LNCAP (cell line): Measurements from ENCODE around the gene PRTG.

ENCODE experiments used
- CTCF ChIP-seq: fragments of 450-650 bp; IDR thresholded peaks from 2 replicates; pipeline ENCODE4 v1.5.1; 2017; ENCODE audit warnings: mild to moderate bottlenecking

Gene PRTG

GRCh38 chr15:55721554-55722185 lies 21.3 kb downstream of the PRTG start:
- TF ChIP-seq CTCF, result no peak

DNA sequence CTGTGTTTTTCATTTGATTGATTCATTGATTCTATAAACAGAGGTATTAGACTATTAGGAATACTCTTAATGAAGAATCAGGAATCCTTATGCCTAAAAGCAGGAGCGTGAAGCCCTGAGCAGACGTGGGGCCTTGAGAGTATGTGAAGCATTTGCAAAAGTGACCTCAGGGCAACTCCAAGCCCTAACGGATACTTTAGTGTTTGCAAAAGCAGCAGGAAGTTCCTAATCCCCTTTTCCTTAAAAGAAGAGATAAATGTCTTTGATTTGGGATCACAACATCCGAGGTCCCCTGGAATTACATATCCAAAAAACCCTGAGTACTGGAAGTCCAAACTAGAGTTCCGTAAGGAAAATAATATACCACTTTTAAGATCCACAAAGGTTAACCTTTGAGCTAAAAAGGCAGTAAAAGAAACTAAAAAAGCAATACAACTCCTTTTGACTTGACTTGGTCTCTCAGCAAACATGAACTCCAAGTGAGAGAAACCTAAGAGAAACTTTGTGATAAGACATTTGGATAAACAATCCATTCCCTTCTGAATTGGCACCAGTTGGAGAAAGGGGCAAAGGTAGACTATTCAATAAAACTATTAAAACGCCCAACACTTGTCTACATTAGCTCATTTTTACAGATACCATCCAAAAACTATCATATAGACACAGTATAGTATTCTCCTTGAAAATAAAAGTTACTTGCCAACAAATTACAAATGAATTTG lies 27.4 kb downstream of the PRTG start:
- TF ChIP-seq CTCF, result no peak

- no peak for TF ChIP-seq CTCF
Measured at GRCh38 chr15:55714064-55714463, 28.9 kb downstream of the PRTG start.

DNA sequence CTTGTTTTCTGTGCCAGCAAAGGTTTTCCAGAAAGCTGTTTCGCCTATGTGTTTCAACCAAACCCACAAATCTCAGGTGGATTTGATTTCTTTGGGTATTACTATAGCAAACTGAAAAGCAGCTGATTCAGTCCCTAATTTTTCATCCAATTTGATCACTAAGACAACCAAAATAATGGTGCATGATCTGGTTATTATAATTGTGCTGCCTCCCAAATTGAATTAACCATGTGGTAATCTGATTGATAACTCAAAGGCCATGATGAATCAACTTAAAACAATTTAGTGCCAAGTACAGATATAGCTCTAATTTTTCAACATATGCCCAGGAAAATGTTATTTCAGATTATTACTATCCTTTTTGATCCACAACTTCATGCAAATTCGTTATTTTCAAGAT lies 30.6 kb downstream of the PRTG start:
- TF ChIP-seq CTCF, result no peak

DNA sequence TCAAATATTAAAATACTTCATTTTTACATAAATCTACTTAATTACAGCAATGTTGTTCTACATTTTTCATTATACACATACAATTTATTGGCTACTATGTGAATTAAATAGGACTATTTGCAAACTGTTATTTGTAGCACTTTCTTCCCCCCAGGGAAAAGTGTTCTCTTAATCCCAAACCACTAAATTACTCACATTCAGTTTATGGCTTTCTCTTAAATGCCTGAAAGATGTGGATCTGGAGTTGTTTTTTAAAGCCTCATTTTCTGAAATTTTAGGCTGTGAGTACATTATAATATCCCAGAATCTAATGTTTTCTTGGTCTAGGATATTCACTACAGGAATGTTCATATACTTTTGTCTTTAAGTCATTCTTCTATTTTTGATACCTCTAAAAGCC lies 32.7 kb downstream of the PRTG start:
- TF ChIP-seq CTCF, result no peak

- no peak for TF ChIP-seq CTCF
Measured at GRCh38 chr15:55709458-55709857, 33.5 kb downstream of the PRTG start.

GRCh38 chr15:55708720-55709119 lies 34.2 kb downstream of the PRTG start:
- no peak for TF ChIP-seq CTCF
